Activated CD4-positive, alpha-beta T cell treated with anti-CD3 and anti-CD28 coated beads for 24 hours (primary cell): ENCODE measurements around the gene GNG5.
"Not testable (repeated sequence)": the region's sequence is repeated elsewhere in the genome, so short reads cannot be mapped to it uniquely, and the experiment has no call there.

Experiments used
- DNase-seq, 2 donors: peaks; one replicate each; pipeline ENCODE4 v3.0.0-alpha.2; 2020; ENCODE audit warnings: low read depth in 2 of 2

Gene GNG5

DNA sequence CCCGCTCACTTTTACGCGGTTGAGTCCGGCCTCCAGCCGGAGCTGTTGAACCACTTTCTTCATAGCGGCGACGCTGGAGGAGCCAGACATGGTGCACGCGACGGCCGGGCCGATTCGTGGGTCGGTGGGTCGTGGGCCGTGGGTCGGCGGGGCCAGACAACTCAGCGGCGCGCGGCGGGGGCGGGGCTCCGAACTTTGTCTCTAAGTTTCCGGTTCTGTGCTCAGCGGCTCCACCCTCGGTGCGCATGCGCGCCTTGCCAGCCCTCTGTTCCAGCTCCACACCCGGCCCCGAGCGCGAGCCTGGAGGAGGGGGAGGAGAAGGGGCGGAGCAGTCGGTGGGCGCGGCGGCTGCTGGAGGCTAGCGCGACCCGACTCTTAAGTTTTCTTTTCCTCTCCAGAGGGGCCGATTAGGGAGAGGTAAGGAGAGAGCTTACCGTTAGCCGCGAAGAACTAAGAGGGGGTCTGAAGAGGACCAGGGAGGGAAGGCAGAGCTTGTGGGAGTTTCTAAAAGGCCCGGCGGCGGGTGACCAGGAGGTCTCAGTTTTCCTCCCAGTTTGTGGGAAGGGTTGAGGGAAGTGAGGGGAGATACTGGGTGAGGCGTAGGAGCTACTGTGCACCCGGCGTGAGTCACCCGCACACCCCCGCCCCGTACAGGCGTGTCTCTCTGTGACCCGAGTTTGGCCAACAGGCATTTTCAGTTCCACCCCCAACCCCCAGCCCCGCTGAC, at the start of gene GNG5, which contains the start of gene SPATA1:
Gene GNG5, minus strand, starts transcription at position 580 of the 727 bp plus-strand sequence. Its CDS starts 490 bp downstream, at position 90.
Gene SPATA1, plus strand, starts transcription at position 385 of the 727 bp plus-strand sequence. CDS start 9,974 bp downstream, outside the sequence.
- DNase-seq = peak; percentile 96

DNA sequence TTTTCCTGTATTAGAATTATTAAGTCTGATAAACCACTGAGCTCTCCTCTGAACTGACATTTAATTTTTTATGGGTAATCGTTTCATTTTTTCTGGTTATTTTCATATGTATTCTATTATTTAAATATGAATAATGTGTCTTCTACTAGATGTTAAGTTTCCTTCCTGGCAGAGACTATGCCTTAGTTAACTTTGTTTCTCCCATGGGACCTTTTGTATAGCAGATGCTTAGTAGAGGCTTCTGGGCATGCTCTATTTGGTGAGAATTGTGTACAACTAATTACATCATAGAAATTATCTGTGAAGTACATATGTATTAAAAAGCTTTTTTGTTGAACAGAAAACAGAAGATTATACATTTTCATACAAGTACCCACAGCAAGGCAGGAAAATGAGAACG, 44.4 kb upstream of the GNG5 start:
- DNase-seq = no peak

DNA sequence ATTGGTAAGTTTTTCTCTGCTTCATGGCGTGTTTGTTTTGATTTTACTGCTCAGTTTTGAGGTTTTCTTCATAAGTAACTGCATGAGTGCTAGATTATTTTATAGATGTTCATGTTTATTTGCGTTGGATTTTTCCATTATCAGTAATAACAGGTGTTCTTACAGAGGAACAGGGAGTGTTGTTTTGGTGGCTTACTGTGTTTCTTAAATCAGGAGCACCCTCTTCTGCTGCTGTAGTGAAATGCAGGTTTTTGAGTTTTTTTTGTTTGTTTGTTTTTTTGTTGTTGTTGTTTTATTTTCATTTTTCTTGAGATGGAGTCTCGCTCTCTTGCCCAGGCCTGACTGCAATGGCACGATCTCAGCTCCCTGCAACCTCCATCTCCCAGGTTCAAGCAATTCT, 35.3 kb upstream of the GNG5 start:
- no peak for DNase-seq

DNA sequence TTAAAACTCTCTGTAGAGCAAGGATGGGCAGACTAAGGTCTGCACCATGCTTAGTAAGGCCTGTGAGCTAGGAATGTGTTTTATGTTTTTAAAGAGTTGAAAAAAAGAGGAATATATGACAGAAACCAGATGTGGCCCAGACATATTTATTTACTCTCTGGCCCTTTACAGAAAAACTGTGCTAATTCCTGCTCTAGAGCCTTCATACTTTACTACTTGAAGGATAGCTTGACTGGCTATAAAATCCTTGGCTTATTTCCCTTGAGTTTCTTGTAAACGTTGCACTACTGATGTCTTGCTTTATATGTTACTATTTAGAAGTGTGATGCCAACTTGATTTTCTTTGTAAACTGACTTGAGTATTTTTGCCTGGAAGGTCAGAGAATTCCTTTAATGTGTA, 34.4 kb upstream of the GNG5 start:
- no peak for DNase-seq

DNA sequence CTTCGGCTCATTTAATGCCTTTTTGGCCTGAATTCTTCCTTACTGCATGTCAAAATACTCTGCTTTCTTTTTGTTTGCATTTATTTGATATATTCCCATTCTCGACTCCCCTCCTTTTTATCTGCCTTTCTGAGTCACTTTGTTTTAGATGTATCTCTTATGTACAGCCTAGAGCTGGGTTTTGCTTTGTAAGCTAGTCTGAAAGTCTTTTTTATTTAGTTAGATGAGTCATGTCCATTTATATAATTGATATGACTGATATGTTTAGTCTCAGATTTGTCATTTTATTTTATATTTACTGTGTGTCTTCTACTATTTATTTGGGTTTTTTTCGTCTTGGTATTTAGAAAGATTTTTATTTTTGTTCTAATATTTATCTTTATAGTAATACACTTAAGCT, 33.6 kb upstream of the GNG5 start:
- DNase-seq = no peak

DNA sequence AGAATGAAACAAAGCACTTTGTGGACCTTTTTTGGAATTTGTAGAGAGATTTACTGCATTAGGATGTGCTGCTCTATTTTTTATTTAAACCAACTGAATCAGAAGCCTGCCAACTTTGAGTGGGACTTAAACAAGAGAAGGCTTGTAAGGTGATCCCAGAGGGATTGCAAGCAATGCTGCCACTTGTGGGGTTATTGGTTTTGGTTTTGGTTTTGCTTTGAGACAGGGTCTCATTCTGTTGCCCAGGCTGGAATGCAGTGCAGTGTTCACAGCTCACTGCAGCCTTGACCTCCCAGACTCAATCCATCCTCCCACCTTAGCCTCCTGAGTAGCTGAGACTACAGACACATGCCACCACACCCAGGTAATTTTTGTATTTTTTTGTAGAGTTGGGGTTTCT, 32.2 kb upstream of the GNG5 start:
- no peak for DNase-seq

DNA sequence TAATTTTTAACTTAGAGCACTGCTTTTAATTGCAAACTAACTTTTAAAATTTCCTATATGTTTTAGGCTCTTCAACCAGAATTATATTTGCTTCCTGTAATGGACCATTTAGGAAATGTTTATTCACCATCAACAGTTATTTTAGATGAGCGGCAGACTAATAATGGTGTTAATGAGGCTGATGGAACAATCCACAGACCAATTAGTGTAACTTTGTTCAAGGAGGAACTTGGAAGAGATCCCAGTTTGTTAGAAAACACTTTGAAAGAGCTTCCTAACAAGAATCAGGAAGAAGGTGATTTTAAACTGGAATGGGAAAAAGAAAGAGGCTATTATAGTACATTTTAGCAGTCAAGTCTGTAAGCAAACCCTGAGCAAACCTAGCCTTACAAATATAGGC, 19.4 kb upstream of the GNG5 start:
- no peak for DNase-seq

DNA sequence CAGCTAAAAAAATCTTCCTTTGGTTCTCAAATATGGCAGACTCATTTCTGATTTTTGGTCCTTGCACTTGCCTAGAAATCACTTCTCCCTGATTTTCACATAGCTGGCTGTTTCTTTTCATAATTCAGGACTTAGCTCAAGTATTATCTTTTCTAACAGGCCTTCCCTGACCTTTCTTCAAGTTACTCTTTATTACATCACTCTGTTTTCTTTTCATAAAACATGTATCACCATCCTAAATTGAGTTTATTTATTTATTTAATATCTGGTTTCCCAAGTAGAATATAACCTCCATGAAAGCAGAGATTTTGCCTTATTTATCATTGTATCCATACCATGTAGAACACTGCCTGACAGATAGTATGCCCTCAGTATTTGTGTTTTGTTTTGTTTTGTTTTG, 18.2 kb upstream of the GNG5 start:
- DNase-seq = no peak

DNA sequence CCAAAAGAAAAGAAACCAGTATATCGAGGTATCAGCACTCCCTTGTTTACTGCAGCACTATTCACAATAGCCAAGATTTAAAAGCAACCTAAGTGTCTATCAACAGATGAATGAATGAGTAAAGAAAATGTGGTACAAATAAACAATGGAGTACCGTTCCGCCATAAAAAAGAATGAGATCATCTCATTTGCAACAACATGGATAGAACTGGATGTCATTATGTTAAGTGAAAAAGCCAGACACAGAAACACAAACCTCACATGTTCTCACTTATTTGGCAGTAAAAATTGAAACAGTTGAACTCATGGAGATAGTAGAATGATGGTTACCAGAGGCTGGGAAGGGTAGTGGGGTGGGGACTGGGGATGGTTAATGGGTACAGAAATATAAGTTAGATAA, 4.3 kb upstream of the GNG5 start:
- DNase-seq = no peak

DNA sequence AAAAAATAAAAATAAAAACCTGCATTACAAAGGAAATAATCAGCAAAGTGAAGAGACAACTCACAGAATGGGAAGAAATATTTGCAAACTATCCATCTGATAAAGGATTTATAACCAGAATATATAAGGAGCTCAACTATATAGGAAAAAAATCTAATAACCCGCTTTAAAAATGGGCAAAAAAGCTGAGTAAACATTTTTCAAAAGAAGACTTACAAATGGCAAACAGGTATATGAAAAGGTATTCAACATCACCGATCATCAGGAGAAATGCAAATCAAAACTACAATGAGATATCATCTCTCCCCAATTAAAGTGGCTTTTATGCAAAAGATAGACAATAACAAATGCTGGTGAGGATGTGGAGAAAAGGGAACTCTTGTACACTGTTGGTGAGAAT, 3.8 kb upstream of the GNG5 start:
- DNase-seq = no peak

DNA sequence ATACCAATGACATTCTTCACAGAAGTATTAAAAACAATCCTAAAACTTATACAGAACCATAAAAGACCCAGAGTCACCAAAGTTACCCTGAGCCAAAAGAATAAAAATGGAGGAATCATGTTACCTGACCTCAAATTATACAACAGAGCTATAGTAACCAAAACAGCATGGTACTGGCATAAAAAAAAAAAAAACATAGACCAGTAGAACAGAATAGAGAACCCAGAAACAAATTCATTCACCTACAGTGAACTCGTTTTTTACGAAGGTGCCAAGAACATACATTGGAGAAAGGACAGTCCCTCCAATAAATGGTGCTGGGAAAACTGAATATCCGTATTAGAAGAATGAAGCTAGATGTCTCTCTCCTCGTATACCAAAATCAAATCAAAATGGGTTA, 2.6 kb upstream of the GNG5 start:
- no peak for DNase-seq

DNA sequence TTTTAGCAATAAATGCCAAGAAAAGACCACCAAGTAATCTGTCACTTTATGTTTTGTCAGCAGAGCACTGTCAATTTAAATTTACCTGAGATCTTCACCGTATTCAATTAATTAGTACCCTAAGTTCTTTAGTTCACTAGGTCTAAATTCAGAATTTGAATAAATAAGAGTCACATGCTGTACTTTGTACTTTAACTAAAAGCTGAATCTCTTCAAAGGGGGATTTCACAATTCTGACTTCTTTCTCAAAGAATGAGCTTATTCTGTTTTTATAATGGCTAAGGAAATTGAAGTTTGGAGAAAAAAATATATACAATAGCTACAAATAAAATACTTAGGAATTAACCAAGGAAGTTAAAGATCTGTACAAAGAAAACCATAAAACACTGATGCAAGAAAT, 2.1 kb upstream of the GNG5 start:
- no peak for DNase-seq

DNA sequence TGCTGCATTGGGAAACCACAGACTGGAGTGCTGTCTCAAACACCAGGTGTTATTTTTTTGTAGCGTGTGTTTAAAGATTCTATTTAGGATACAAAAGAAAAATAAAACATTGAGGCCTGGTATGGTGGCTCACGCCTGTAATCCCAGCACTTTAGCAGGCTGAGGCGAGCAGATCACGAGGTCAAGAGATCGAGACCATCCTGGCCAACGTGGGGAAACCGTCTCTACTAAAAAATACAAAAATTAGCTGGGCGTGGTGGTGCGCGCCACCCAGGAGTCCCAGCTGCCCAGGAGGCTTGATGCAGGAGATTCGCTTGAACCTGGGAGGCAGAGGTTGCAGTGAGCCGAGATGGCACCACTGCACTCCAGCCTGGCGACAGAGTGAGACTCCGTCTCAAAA, 1.5 kb upstream of the GNG5 start:
- DNase-seq = not testable (repeated sequence)

DNA sequence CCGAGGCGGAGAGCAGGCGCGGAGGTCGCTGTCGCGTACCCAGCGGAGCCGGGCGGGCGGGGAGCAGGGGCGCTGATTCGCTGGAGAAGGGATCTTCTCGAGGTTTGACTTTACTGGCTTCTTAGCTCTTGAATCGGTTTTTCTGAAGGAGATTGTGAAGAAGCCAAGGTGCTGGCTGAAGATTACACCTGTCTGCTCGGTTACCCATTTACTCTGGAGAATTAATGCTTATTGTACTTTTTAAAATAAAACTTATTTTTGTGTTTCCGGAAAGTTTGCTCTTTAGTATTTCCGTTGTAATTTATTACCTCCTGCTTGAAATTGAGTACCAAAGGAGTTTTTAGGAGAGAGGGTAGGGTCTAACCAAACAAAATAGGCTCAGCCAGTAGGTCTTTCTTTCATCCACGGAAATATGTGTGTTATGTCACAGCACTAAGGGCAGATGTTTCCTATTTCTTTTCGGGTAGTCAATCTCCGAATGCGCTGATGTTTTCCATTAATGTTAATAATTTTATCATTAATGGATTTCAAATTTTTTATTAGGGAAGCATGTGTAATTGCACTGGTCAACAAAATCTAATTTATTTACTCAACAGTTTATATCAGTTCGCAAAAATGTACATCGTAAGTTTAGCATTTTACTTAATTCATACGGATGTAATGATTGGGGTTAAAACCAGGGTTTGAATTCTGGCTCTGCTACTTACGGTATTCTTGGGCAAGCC, 510 bp upstream of the GNG5 start:
- DNase-seq = no peak

DNA sequence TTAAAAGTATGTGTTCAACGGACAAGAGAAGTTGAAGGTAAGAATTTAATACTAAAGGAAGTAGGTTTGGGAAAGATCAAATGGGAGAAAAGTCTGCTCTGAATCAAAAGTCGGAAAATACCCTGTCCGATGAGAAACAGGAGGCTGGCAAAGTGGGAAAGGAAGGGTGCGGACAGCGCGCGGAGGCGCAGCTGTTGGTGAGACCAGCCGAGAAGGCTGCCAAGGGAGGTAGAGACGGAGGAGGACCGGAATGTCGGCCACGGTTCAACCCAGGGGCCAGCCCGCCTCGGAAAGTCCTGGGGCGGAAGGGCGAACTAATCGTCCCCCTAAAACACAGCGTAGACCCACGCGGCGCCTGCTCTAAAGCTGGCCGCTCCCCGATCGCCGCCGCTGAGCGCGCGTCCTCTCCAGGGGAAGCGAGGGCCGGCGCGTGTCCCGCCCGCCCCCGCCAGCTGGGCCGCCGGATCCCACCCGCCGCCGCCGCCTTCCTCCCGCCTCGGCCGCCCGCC, 834 bp downstream of the GNG5 start:
- no peak for DNase-seq

DNA sequence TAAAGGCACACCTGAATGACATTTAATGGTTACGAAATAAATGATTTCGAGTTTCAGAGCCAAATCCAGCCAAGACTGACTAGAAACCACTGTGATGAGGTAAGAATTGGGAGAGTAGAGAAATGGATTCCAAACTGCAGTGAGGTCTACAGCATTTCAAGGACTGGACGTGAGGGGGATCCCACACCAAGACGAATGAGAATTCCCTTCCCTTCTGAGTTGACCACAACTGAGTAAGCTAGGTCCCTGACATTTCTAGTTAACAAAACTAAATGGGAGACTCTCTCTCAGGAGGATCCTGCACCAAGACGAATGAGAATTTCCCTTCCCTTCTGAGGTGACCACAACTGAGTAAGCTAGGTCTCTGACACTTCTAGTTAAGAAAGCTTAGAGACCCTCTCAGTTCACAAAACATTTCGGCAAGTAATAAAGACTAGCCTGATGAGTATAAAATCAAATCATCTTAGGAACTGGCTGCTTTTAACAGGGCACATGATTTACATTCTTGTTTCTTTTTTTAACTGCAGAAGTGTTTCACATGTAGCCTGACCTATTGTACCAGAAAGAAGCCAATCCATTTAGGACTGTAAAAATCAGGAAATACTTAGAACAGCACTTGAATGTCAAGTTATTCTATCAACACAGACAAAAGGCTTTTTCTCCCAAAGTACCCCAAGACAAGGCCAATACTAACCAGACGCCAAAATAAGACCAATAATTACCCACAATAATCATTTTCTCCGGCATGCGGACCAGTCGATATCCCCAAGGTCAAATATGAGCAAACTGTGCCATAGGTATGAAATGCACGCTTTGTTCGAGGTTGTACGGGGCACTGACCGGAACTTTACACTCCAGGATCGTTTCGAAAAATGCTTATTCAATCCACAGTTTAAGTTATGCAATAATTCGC, 1.5 kb downstream of the GNG5 start:
- DNase-seq = no peak

DNA sequence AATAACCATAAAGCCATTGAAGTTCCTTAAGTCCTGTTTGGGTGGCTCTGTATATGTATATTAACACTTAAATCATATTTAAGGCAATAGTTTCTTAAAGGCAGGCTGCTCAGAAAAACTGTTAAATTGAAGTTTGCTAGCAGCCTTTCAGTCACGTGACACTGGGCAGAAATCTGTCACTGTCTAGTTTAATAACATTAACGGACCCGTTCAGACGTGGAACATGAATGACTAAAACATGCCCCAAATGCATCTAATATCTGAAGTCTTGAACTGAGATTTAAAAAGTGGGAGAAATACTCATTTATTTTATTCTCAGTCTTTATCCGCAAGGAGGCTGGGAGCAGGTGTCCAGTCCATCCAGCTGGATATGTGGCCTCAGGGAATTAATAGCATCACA, 3.5 kb downstream of the GNG5 start:
- no peak for DNase-seq

DNA sequence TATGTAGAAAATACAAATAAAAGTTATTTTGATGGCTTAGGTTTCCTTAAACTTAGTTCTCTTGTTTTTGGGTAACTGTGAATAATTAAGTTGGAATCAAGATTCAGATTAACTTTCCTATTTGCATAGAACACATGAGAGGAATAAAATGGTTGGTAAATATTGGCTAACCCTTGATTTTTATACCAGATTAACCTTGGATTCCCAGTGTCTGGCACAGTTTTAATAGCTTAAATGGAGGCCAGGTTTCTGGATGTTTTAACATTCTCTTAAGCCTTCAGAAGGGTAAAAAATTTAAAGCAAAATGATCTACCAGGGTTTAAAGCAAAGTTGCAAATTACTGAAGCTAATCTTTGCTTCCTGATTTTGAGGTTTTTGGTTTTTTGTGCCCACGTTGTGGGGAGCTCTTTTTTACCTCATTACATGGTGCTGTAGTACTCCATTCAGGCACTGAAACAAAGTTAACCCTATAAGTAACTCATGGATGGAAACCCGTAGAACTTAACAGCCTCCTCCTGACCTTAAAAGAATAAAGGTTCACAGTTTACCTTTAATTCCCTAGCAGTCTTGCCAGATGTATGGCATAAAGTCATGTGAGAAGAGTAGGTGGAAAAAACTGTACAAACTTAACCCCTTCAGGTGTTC, 8.6 kb downstream of the GNG5 start:
- no peak for DNase-seq

DNA sequence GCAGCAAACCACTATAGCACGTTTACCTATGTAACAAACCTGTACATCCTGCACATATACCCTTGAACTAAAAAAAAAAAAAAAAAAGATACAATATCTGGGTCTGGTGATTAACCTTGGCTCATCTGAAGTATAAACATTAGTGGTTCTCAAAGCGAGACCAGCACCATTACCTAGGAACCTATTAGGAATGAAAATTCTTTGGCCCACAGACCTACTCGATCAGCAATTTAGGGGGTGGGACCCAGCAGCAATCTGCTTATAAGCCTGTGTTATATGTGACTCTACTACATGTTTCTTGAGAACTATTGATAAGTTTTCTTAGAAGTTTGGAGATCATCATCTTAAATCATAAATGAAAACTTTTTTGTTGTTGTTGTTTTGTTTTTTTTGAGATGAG, 9.9 kb downstream of the GNG5 start:
- DNase-seq = no peak

DNA sequence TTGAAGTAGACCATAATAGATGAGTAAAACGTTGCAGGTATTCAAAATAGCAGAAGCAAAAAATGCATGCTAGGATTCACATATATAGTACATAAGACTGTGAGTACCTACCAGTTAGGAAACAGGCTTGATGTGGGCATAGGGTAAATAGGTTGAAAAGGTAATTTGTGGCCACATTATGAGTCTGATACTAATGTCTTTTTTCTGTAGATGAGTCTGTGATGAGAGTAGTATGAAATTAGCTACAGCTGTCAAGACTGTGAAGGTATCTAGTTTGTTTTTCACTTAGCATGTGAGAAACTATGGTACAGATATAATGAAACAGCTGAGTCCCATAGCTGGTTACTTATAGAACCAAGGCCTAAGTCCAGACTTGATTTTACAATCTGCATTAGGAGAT, 12.6 kb downstream of the GNG5 start:
- no peak for DNase-seq

DNA sequence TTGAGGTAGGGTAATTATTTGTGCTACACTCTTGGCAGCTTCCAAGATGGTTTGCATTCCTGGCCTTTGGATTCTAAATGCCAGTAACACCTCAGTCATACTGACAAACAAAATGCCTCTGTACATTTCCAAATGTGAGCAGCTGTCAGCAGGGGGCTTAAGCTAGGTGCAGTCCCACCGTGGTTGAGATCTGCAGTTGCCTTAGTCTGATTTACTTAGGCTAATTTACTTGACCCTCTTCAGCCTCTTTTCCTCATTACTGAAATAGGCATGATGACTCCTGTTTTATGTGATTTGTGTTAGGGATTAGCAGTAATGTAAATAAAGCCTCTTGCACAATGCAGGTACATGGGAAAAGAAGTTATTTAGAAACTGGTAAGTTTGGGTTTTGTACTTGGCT, 13.7 kb downstream of the GNG5 start:
- no peak for DNase-seq

DNA sequence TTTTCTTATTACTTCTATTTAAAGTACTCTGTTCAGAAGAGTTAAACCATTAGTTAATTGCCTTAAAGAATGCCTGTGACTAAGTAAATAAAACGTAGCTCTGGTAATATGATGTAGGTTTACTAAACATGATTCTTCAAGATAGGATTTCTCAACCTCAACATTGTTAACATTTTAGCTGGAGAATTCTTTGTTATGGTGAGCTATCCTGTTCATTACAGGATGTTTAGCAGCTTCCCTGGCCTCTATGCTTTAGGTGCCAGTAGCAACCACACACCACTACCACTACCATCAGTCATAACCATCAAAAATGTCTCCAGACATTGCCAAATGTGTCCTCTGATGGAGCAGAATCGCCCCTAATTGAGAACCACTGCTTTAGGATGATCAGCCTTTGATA, 16.6 kb downstream of the GNG5 start:
- DNase-seq = no peak
